ENCODE data around the gene MAP3K5.

DNA sequence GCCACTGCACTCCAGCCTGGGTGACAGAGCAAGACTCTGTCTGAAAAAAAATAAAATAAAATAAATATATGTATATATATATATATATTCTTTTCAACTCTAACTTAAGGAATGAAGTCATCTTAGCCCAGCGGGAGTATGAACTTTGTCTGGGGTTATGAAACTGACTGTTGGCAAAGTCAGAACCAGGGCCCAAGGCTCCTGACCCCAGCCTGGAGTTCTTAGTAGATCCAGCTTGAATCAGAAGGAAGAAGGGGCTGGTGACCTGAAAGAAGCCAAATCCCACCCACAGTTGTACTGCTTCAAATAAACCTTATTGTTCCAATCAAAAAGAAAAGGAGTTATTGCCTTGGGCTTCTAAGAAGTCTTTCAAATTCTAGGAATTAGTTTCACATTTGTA, 158.9 kb downstream of the MAP3K5 start:
- TF ChIP-seq, protein P1, sequence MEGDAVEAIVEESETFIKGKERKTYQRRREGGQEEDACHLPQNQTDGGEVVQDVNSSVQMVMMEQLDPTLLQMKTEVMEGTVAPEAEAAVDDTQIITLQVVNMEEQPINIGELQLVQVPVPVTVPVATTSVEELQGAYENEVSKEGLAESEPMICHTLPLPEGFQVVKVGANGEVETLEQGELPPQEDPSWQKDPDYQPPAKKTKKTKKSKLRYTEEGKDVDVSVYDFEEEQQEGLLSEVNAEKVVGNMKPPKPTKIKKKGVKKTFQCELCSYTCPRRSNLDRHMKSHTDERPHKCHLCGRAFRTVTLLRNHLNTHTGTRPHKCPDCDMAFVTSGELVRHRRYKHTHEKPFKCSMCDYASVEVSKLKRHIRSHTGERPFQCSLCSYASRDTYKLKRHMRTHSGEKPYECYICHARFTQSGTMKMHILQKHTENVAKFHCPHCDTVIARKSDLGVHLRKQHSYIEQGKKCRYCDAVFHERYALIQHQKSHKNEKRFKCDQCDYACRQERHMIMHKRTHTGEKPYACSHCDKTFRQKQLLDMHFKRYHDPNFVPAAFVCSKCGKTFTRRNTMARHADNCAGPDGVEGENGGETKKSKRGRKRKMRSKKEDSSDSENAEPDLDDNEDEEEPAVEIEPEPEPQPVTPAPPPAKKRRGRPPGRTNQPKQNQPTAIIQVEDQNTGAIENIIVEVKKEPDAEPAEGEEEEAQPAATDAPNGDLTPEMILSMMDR (IDR thresholded peaks at IDR 0.05) = no peak
- no peak for TF ChIP-seq POLR2A (IDR thresholded peaks at IDR 0.05)
